ENCODE measurements around the gene ID3.

DNA sequence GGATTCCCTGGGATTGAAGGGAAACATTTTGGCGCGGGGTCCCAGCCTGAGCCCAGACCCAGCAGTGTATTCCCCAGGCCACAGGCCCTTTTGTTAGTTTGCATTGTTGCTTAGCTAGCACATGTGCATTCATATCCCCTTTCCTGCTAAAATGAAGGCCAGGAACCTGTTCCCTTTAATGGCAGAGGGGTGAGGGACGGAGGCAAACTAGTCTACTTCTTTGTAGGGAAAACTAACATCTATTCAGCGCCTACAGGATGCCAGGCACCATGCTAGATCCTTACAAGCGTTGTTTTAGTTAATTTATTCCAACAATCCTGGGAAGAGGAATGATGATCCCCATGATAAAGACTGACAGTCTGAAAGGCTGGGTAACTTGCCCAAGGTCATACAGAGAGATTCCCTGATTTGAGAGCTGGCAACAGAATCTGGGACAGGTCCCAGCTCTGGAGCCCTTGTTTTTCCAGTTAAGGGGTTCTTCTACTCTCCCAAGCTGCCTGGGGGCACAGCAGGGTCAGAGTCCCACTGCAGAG lies 27.7 kb downstream of the ID3 start:
- TF ChIP-seq POLR2A (IDR thresholded peaks at IDR 0.05; ENCODE audit: low read depth, low read length), result no peak
- no peak for TF ChIP-seq POLR2AphosphoS5 (IDR thresholded peaks at IDR 0.05; ENCODE audit: low read depth, low read length)
